Measurements from ENCODE around the gene MSS51.

Gene MSS51

GRCh38 chr10:73439605-73440312 is 6.4 kb upstream of the MSS51 start:
- TF ChIP-seq, protein P1, sequence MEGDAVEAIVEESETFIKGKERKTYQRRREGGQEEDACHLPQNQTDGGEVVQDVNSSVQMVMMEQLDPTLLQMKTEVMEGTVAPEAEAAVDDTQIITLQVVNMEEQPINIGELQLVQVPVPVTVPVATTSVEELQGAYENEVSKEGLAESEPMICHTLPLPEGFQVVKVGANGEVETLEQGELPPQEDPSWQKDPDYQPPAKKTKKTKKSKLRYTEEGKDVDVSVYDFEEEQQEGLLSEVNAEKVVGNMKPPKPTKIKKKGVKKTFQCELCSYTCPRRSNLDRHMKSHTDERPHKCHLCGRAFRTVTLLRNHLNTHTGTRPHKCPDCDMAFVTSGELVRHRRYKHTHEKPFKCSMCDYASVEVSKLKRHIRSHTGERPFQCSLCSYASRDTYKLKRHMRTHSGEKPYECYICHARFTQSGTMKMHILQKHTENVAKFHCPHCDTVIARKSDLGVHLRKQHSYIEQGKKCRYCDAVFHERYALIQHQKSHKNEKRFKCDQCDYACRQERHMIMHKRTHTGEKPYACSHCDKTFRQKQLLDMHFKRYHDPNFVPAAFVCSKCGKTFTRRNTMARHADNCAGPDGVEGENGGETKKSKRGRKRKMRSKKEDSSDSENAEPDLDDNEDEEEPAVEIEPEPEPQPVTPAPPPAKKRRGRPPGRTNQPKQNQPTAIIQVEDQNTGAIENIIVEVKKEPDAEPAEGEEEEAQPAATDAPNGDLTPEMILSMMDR (IDR thresholded peaks at IDR 0.05; ENCODE audit: poor library complexity, severe bottlenecking), result no peak
- Histone ChIP-seq H3K4me3 (ENCODE audit: severe bottlenecking) (no peak overlapping the region), H3K4me1 (ENCODE audit: insufficient read depth, poor library complexity, severe bottlenecking) (peaks cover 9% of the 10 kb centered on the region), H3K27me3 (ENCODE audit: insufficient read depth, poor library complexity, severe bottlenecking) (no peaks in the 10 kb centered on the region), H3K9me3 (ENCODE audit: severe bottlenecking) (no peaks in the 10 kb centered on the region), H3K27ac (ENCODE audit: poor library complexity, severe bottlenecking) (no peak overlapping the region), H3K36me3 (ENCODE audit: low read depth) (peaks cover 10% of the 10 kb centered on the region)
- ATAC-seq (ENCODE audit: low read depth) (peak; percentile 92), DNase-seq (ENCODE audit: low spot score) (no peak)

DNA sequence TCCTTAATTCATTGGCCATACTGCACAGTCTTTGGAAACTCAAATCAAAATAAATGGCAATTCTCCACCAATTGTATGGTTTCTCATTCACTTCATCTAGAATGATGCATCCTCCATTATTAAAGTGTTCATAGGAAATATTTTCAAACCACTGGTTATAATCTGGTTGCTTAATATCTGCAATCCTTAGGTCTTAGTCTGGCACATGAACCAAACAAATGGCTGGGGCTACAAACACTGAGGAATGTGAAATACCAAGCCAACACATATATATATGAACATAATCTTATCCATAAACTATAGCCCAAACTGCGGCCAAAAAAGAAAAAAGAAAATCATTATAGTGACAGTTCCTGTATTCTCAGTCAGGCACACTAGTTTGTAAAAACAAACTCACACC is 5.7 kb upstream of the MSS51 start:
- TF ChIP-seq, protein P1 (IDR thresholded peaks at IDR 0.05; ENCODE audit: poor library complexity, severe bottlenecking), result no peak
- no peak for ATAC-seq (ENCODE audit: low read depth)
- no peak overlapping the region for H3K4me3 ChIP-seq (ENCODE audit: severe bottlenecking)
- DNase-seq (ENCODE audit: low spot score), result no peak
- no peak overlapping the region for H3K27ac ChIP-seq (ENCODE audit: poor library complexity, severe bottlenecking)
- H3K36me3 ChIP-seq (ENCODE audit: low read depth), result peaks cover 10% of the 10 kb centered on the region
- peaks cover 9% of the 10 kb centered on the region for H3K4me1 ChIP-seq (ENCODE audit: insufficient read depth, poor library complexity, severe bottlenecking)
- no peaks in the 10 kb centered on the region for H3K9me3 ChIP-seq (ENCODE audit: severe bottlenecking)
- H3K27me3 ChIP-seq (ENCODE audit: insufficient read depth, poor library complexity, severe bottlenecking), result no peaks in the 10 kb centered on the region

- Histone ChIP-seq H3K36me3 (ENCODE audit: low read depth) (peaks cover 13% of the 10 kb centered on the region), H3K9me3 (ENCODE audit: severe bottlenecking) (no peaks in the 10 kb centered on the region), H3K4me3 (ENCODE audit: severe bottlenecking) (no peak overlapping the region), H3K27ac (ENCODE audit: poor library complexity, severe bottlenecking) (no peak overlapping the region), H3K27me3 (ENCODE audit: insufficient read depth, poor library complexity, severe bottlenecking) (no peaks in the 10 kb centered on the region), H3K4me1 (ENCODE audit: insufficient read depth, poor library complexity, severe bottlenecking) (no peaks in the 10 kb centered on the region)
- TF ChIP-seq, protein P1 (IDR thresholded peaks at IDR 0.05; ENCODE audit: poor library complexity, severe bottlenecking), result no peak
- ATAC-seq (ENCODE audit: low read depth), result no peak
- no peak for DNase-seq (ENCODE audit: low spot score)
Measured at GRCh38 chr10:73432646-73433537, 469 bp downstream of the MSS51 start.

- peaks cover 36% of the 10 kb centered on the region for H3K36me3 ChIP-seq (ENCODE audit: low read depth)
- ATAC-seq (ENCODE audit: low read depth) (no peak), DNase-seq (ENCODE audit: low spot score) (no peak)
- H3K4me3 ChIP-seq (ENCODE audit: severe bottlenecking), result no peak overlapping the region
- H3K27me3 ChIP-seq (ENCODE audit: insufficient read depth, poor library complexity, severe bottlenecking), result no peaks in the 10 kb centered on the region
- no peak overlapping the region for H3K27ac ChIP-seq (ENCODE audit: poor library complexity, severe bottlenecking)
- TF ChIP-seq, protein P1 (IDR thresholded peaks at IDR 0.05; ENCODE audit: poor library complexity, severe bottlenecking), result no peak
- H3K9me3 ChIP-seq (ENCODE audit: severe bottlenecking), result no peaks in the 10 kb centered on the region
- H3K4me1 ChIP-seq (ENCODE audit: insufficient read depth, poor library complexity, severe bottlenecking), result no peaks in the 10 kb centered on the region
Measured at GRCh38 chr10:73426318-73426717, 7.0 kb downstream of the MSS51 start.
